A549 treated with RU486 at 1 μM for 4 hours (cell line): ENCODE results near the gene DSP. TPM values are rescaled to one million over a fixed set of nuclear protein-coding genes. Genes with fewer than 3 reads are reported as not detected.

ENCODE experiments used
- total RNA-seq: library from RNA; stranded (reverse); fragments of 200-300 nt; extraction: Qiagen RNA extraction; gene quantifications from 5 replicates; pipeline ENCODE4 v1.2.3, GENCODE V29; 2022; ENCODE audit warnings: low read depth

DSP gene, protein sequence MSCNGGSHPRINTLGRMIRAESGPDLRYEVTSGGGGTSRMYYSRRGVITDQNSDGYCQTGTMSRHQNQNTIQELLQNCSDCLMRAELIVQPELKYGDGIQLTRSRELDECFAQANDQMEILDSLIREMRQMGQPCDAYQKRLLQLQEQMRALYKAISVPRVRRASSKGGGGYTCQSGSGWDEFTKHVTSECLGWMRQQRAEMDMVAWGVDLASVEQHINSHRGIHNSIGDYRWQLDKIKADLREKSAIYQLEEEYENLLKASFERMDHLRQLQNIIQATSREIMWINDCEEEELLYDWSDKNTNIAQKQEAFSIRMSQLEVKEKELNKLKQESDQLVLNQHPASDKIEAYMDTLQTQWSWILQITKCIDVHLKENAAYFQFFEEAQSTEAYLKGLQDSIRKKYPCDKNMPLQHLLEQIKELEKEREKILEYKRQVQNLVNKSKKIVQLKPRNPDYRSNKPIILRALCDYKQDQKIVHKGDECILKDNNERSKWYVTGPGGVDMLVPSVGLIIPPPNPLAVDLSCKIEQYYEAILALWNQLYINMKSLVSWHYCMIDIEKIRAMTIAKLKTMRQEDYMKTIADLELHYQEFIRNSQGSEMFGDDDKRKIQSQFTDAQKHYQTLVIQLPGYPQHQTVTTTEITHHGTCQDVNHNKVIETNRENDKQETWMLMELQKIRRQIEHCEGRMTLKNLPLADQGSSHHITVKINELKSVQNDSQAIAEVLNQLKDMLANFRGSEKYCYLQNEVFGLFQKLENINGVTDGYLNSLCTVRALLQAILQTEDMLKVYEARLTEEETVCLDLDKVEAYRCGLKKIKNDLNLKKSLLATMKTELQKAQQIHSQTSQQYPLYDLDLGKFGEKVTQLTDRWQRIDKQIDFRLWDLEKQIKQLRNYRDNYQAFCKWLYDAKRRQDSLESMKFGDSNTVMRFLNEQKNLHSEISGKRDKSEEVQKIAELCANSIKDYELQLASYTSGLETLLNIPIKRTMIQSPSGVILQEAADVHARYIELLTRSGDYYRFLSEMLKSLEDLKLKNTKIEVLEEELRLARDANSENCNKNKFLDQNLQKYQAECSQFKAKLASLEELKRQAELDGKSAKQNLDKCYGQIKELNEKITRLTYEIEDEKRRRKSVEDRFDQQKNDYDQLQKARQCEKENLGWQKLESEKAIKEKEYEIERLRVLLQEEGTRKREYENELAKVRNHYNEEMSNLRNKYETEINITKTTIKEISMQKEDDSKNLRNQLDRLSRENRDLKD (N-terminal part only)
- total RNA-seq: 33.8 to 56.5 TPM (median 45.3 TPM) in 5 replicates

DNA sequence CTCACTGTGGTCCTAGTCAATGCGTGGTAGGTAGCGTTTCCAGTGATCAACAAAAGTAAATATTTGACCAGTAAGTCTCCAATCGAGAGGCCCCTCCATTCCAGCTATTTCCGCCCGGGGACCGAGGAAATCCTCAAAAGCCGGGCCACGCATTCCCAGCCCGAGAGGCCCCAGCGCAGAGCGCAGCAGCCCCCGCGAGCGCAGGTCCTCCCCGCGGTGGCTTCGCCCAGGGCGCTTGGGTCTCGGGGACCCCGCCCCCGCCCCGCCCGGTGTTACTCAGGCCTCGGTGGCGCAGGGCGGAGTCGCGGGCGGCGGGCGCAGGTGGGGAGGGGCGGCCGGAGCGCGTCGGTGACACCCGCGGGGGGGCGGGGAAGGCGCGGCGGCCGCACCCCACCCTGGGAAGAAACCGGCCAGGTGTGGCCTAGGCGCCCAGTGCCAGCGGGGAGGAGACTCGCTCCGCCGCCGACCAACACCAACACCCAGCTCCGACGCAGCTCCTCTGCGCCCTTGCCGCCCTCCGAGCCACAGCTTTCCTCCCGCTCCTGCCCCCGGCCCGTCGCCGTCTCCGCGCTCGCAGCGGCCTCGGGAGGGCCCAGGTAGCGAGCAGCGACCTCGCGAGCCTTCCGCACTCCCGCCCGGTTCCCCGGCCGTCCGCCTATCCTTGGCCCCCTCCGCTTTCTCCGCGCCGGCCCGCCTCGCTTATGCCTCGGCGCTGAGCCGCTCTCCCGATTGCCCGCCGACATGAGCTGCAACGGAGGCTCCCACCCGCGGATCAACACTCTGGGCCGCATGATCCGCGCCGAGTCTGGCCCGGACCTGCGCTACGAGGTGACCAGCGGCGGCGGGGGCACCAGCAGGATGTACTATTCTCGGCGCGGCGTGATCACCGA, at the start of gene DSP:
DSP (plus strand) TSS at position 497 of the 890 bp plus-strand sequence; CDS start at position 742, 245 bp downstream.

DNA sequence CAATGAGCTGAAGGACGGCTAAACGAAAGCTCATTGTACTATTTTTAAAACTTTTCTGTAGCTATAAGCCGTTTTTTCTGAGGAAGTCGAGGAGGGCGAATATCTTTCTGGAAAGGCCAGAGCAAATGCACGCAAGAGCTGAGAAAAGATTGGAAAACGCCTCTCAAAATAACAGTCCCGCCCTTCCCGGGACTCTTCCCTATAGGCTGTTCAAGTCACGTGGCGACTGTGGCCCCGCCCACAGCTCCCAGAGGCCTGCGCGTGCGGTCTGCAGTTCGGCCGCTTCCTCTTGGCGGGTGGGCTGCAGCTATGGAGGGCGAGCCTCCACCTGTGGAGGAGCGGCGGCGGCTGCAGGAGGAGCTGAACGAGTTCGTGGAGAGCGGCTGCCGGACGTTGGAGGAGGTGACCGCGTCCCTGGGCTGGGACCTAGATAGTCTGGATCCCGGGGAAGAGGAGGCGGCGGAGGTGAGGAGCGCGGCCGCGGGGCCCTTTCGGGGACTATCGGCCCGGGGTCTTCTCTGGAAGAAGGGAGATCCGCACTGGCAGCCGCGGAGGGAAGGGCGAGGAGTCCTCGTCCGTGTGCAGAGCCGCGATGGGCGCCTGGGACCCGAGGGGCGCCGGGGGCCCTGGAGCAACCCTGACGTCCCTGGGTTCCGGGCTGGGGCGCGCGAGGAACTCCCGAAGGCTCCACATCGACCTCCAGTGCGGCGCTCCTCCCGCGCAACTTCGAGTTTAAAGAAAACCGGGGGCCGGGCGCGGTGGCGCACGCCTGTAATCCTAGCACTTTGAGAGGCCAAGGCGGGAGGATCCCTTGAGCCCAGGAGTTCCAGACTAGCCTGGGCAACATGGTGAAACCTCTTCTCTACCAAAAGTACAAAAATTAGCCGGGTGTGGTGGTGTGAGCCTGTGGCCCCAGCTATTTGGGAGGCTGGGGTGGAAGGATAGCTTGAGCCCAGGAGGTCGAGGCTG, 48.8 kb downstream of the DSP start, which contains the start of gene SNRNP48:
SNRNP48 (plus strand) TSS at position 250 of the 969 bp plus-strand sequence; CDS start at position 310, 60 bp downstream.

Other genes starting within 250 kb of the DSP start
- 58.0 to 82.1 TPM (median 72.0 TPM) in 5 replicates for gene SSR1, start 228.5 kb upstream of the DSP start, total RNA-seq
- 0.10 TPM in 1 of 5 replicates, not detected in the others for gene CAGE1, start 151.9 kb upstream of the DSP start, total RNA-seq
- 10.1 to 13.4 TPM (median 12.9 TPM) in 5 replicates for gene RIOK1, start 151.9 kb upstream of the DSP start, total RNA-seq
- gene SNRNP48, start 48.5 kb downstream of the DSP start, total RNA-seq: 5.1 to 10.6 TPM (median 9.1 TPM) in 5 replicates
- 13.7 to 21.7 TPM (median 20.3 TPM) in 5 replicates for gene BMP6, start 184.4 kb downstream of the DSP start, total RNA-seq